PC-3 (cell line): ENCODE measurements around the gene TMEM39A.

Experiments
- CTCF ChIP-seq: fragments of 300-600 bp; sonication (generic); conservative IDR thresholded peaks from 2 replicates; pipeline ENCODE4 v1.5.1; 2017; ENCODE audit warnings: antibody characterized with exemption, low read depth, mild to moderate bottlenecking, low read length
- EZH2 ChIP-seq: fragments of 300-600 bp; sonication (generic); IDR thresholded peaks from one replicate; pipeline ENCODE4 v1.6.1; 2017; ENCODE audit warnings: antibody characterized with exemption, mild to moderate bottlenecking, low read length; ENCODE audit not compliant: unreplicated experiment
- EZH2phosphoT487 ChIP-seq: fragments of 300-600 bp; sonication (generic); IDR thresholded peaks from 2 replicates; pipeline ENCODE4 v1.6.1; 2018; ENCODE audit warnings: mild to moderate bottlenecking, antibody characterized with exemption, low read length, borderline replicate concordance

- TF ChIP-seq CTCF = no peak
- TF ChIP-seq EZH2phosphoT487 = no peak
- no peak for TF ChIP-seq EZH2
Measured at GRCh38 chr3:119483101-119483500, 19.7 kb upstream of the TMEM39A start.
